GM18868 (cell line): ENCODE data around the gene HID1.

ENCODE experiments used
- ATAC-seq: cut with Tn5 transposase; IDR thresholded peaks from one replicate; pipeline ENCODE4 v1.9.1; 2021; ENCODE audit warnings: mild to moderate bottlenecking, moderate library complexity; ENCODE audit not compliant: unreplicated experiment

The HID1 gene

GRCh38 chr17:74901353-74902135 is 71.0 kb downstream of the HID1 start:
- ATAC-seq, result no peak
